PFSK-1 (cell line): ENCODE results near the gene POMP.

Experiments used
- FOXP2 ChIP-seq: optimal IDR thresholded peaks from 2 replicates; pipeline ENCODE3; 2011; ENCODE audit warnings: borderline replicate concordance, control low read depth, inconsistent platforms; ENCODE audit not compliant: insufficient read depth; ENCODE audit errors: extremely low read length, extremely low read depth
- POLR2AphosphoS5 ChIP-seq: IDR thresholded peaks from 2 replicates; pipeline ENCODE4 v1.6.1; 2012; ENCODE audit warnings: low read depth, mild to moderate bottlenecking, control low read depth, low read length, moderate library complexity
- SIN3A ChIP-seq: IDR thresholded peaks from 2 replicates; pipeline ENCODE4 v1.6.1; 2012; ENCODE audit warnings: mild to moderate bottlenecking, low read length, moderate library complexity, borderline replicate concordance; ENCODE audit not compliant: insufficient read depth
- TAF1 ChIP-seq: IDR thresholded peaks from 2 replicates; pipeline ENCODE4 v1.6.1; 2012; ENCODE audit warnings: low read length, control low read depth, borderline replicate concordance; ENCODE audit not compliant: insufficient read depth
- TF ChIP-seq, protein P1 (sequence below), 2 experiments: IDR thresholded peaks; 2 replicates each; pipeline versions ENCODE4 v1.6.1 to v1.8.0; 2011 to 2012; ENCODE audit warnings: low read depth in 2 of 2, low read length in 2 of 2, control low read depth in 1 of 2, inconsistent platforms in 1 of 2, mild to moderate bottlenecking in 1 of 2, moderate library complexity in 1 of 2; ENCODE audit not compliant: insufficient read depth in 1 of 2

The POMP gene

DNA sequence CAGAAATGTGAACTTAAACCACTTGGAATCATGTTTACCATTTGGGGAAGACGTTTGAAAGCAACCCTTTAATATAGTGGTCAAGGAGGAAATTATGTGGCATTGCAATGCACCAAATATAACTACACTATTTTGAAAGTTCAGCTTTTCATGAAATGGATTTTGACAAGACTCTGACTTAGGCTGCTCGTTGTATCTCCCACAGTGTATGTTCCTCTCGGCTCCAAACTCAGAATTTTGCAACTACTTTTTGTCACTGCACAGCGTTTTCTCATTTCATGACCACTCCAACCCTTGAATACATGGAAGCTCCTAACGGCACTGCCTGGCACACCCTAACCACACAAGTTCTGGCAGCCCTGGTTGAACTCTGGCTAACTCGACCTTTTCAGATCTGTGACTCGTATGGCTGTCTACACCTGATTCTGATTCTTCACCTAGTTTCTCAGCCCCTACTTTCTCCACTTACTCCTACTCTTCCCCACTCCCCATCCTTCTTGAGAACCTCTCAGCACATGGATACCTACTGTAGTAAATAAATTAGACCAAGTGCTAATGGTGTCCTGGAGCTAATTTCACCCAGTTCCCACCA is 7.0 kb upstream of the POMP start:
- TF ChIP-seq FOXP2 (no peak), SIN3A (no peak), TAF1 (no peak), POLR2AphosphoS5 (no peak)
- TF ChIP-seq, protein P1, sequence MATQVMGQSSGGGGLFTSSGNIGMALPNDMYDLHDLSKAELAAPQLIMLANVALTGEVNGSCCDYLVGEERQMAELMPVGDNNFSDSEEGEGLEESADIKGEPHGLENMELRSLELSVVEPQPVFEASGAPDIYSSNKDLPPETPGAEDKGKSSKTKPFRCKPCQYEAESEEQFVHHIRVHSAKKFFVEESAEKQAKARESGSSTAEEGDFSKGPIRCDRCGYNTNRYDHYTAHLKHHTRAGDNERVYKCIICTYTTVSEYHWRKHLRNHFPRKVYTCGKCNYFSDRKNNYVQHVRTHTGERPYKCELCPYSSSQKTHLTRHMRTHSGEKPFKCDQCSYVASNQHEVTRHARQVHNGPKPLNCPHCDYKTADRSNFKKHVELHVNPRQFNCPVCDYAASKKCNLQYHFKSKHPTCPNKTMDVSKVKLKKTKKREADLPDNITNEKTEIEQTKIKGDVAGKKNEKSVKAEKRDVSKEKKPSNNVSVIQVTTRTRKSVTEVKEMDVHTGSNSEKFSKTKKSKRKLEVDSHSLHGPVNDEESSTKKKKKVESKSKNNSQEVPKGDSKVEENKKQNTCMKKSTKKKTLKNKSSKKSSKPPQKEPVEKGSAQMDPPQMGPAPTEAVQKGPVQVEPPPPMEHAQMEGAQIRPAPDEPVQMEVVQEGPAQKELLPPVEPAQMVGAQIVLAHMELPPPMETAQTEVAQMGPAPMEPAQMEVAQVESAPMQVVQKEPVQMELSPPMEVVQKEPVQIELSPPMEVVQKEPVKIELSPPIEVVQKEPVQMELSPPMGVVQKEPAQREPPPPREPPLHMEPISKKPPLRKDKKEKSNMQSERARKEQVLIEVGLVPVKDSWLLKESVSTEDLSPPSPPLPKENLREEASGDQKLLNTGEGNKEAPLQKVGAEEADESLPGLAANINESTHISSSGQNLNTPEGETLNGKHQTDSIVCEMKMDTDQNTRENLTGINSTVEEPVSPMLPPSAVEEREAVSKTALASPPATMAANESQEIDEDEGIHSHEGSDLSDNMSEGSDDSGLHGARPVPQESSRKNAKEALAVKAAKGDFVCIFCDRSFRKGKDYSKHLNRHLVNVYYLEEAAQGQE (IDR thresholded peaks at IDR 0.05; ENCODE audit: insufficient read depth in 1 of 2, low read depth in 2 of 2, low read length in 2 of 2), result no peak

DNA sequence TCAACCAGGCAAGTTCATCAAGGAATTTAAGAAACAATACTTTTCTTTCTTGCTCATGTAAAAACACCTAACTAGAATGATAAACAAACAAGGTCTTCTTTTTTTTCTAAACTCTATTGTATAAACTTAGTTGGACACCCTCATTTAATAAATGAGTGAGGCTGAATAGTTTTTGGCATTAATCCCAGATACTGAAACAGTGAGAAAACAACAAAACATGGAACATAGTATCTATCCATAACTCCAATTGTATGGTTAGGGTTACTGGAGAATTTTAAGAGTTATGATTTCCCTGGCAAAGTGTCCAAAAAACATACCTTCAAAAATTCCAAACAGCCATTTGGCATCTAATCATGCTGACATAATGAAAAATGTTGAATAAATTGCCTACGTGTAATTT is 5.8 kb upstream of the POMP start:
- TF ChIP-seq SIN3A, result no peak
- TF ChIP-seq, protein P1 (IDR thresholded peaks at IDR 0.05; ENCODE audit: insufficient read depth in 1 of 2, low read depth in 2 of 2, low read length in 2 of 2), result no peak
- TF ChIP-seq TAF1, result no peak

DNA sequence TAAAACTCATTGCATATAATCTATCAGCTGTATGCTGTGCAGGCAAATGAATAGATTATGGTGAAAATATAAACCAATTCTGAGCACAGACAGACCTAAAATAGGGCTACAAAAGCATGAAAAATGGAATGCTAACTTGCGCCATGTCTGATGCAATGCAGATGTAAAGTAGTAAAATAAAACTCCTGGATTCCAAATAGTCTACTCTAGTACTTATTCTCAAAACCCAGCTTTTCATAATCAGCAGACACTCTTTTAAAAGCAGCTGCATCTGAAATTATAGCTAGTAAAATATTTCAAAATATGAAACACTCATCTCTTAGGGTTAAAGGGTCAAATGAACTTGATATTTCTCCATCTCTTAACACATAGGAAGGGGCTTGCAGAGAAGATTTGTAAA is 4.7 kb upstream of the POMP start:
- TF ChIP-seq SIN3A (no peak), POLR2AphosphoS5 (no peak), FOXP2 (no peak), TAF1 (no peak)
- TF ChIP-seq, protein P1 (IDR thresholded peaks at IDR 0.05; ENCODE audit: insufficient read depth in 1 of 2, low read depth in 2 of 2, low read length in 2 of 2), result no peak

DNA sequence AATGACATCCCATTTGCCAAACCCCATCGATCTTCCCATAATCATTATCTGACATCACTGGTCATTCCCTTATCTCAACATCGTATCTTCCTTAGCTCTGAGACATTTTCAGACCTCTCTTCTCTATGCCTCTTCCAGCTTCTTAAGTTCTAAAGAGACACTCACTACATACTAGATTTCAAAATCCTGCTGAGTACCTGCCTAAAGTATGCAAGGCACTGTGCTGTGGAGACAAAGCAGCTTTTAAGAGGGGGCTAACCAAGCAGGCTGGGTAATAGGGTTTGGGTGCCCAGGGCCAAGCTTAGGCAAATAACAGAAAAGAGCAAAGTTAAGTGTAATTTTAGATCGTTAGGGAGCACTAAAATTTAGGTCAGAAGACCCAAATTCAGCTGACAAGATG is 3.4 kb upstream of the POMP start:
- TF ChIP-seq SIN3A (no peak), POLR2AphosphoS5 (no peak), FOXP2 (no peak), TAF1 (no peak)
- TF ChIP-seq, protein P1 (IDR thresholded peaks at IDR 0.05; ENCODE audit: insufficient read depth in 1 of 2, low read depth in 2 of 2, low read length in 2 of 2), result no peak

DNA sequence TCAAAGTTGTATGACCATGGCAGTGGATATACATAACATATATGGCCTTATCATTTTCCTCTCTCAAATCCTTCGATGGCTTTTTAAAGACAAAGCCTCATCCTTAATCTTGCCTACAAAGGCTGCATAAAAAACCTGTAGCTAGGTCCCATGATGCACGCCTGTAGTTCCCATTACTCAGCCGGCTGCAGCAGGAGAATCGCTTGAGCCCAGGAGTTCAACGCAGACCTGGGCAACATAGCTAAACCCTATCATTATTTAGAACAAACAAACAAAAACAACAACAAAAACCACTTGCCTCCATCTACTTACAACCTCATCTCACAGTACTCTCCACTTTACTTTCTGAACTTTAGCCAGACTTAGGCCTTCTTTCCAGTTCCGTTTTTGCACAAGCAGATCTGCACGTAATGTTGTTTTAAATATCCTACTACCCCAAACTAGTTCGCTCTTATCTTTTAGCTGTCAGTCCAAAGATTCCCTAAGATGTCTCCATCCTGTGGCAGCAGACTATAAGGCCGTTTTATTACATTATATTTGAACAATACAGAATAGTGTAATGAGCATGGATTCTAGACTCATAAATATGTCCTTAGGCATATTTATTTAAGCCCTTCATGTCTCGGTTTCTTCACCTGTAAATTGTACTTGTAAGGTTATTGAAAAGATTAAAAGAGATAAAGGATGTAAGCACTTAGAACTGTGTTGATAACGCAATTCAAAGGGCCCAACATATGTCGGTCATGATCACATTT is 969 bp upstream of the POMP start:
- TF ChIP-seq FOXP2 (no peak), SIN3A (no peak), POLR2AphosphoS5 (no peak), TAF1 (no peak)
- TF ChIP-seq, protein P1 (IDR thresholded peaks at IDR 0.05; ENCODE audit: insufficient read depth in 1 of 2, low read depth in 2 of 2, low read length in 2 of 2), result no peak
